Measurements from ENCODE around the gene LRCH1.

- TF ChIP-seq EZH2 (IDR thresholded peaks at IDR 0.05; ENCODE audit: low read depth) (no peak), CTCF (conservative IDR thresholded peaks at IDR 0.05) (no peak)
These were observed 243.8 kb downstream of the LRCH1 start, which contains the start of gene ESD for GRCh38 chr13:46796515-46797474.

Measured in PC-9 (cell line).